Gastroesophageal sphincter (tissue), 3 donors: ENCODE results near the gene CHD6.

Source experiments
- CTCF ChIP-seq, 4 experiments: fragments of 200-600 bp in 2 of 4; fragments of 450-650 bp in 2 of 4; sonication (generic) in 1 of 4; IDR thresholded peaks; one replicate each; pipeline ENCODE4 v1.5.1; 2017 to 2019; ENCODE audit warnings: antibody characterized with exemption in 4 of 4, mild to moderate bottlenecking in 2 of 4, moderate library complexity in 2 of 4
- POLR2A ChIP-seq, 2 donors: fragments of 450-650 bp; IDR thresholded peaks; one replicate each; pipeline ENCODE4 v1.6.1; 2017; ENCODE audit warnings: antibody characterized with exemption in 2 of 2, mild to moderate bottlenecking in 2 of 2, moderate library complexity in 1 of 2

- TF ChIP-seq CTCF (IDR thresholded peaks at IDR 0.05) = no peak
- no peak for TF ChIP-seq POLR2A (IDR thresholded peaks at IDR 0.05)
These were observed 1.9 kb downstream of the CHD6 start for GRCh38 chr20:41616228-41616627.
